BE2C (cell line): ENCODE measurements around the gene MYL2.

Source experiments
- DNase-seq: peaks from one replicate; pipeline ENCODE4 v3.0.0-alpha.2; 2020
- H3K27me3 ChIP-seq: fragments of 250-450 bp; sonication (Bioruptor Pico); 2 replicates; pipeline ENCODE4 v1.5.1; 2020; ENCODE audit warnings: mild to moderate bottlenecking
- H3K36me3 ChIP-seq: fragments of 250-450 bp; sonication (Bioruptor Pico); 2 replicates; pipeline ENCODE4 v1.5.1; 2020; ENCODE audit warnings: mild to moderate bottlenecking
- H3K4me1 ChIP-seq: fragments of 250-450 bp; sonication (Bioruptor Pico); 2 replicates; pipeline ENCODE4 v1.5.1; 2020
- H3K4me3 ChIP-seq: 2 replicates; pipeline ENCODE4 v1.5.1; 2011; ENCODE audit warnings: low read depth, low read length
- H3K9me3 ChIP-seq: fragments of 250-450 bp; sonication (Bioruptor Pico); 2 replicates; pipeline ENCODE4 v1.5.1; 2020
- TF ChIP-seq, protein P1 (sequence below): IDR thresholded peaks from 2 replicates; pipeline ENCODE4 v1.5.1; 2012; ENCODE audit warnings: mild to moderate bottlenecking, low read depth, low read length

Gene MYL2

DNA sequence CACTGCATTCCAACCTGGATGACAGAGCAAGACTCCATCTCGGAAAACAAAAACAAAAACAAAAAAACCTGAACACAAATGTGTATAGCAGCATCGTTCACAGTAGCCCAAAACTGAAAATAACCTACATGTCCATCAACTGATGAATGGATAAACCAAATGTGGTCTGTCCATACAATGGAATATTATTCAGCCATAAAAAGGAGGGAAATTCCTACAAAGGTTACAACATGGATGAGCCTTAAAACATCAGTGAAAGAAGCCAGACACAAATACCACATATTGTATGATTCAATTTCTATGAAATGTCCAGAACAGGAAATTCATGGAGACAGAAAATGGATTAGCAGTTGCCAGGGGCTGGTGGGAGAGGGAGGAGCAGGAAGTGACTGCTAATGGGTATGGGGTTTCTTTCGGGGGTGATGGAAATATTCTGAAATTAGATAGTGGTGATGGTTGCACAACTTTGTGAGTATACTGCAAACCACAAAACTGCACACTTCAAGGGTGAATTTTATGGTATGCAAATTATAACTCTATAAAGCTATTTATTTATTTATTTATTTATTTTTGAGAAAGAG lies 4.0 kb downstream of the MYL2 start:
- no peaks in the 10 kb centered on the region for H3K36me3 ChIP-seq
- TF ChIP-seq, protein P1, sequence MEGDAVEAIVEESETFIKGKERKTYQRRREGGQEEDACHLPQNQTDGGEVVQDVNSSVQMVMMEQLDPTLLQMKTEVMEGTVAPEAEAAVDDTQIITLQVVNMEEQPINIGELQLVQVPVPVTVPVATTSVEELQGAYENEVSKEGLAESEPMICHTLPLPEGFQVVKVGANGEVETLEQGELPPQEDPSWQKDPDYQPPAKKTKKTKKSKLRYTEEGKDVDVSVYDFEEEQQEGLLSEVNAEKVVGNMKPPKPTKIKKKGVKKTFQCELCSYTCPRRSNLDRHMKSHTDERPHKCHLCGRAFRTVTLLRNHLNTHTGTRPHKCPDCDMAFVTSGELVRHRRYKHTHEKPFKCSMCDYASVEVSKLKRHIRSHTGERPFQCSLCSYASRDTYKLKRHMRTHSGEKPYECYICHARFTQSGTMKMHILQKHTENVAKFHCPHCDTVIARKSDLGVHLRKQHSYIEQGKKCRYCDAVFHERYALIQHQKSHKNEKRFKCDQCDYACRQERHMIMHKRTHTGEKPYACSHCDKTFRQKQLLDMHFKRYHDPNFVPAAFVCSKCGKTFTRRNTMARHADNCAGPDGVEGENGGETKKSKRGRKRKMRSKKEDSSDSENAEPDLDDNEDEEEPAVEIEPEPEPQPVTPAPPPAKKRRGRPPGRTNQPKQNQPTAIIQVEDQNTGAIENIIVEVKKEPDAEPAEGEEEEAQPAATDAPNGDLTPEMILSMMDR: no peak
- no peak for DNase-seq
- H3K9me3 ChIP-seq: no peaks in the 10 kb centered on the region
- H3K4me3 ChIP-seq: no peak overlapping the region
- no peaks in the 10 kb centered on the region for H3K27me3 ChIP-seq
- H3K4me1 ChIP-seq: no peaks in the 10 kb centered on the region

- Histone ChIP-seq H3K27me3 (no peaks in the 10 kb centered on the region), H3K36me3 (no peaks in the 10 kb centered on the region), H3K4me1 (no peaks in the 10 kb centered on the region), H3K4me3 (no peak overlapping the region), H3K9me3 (no peaks in the 10 kb centered on the region)
- TF ChIP-seq, protein P1: no peak
- DNase-seq: no peak
Measured at GRCh38 chr12:110913119-110914056, 7.0 kb downstream of the MYL2 start.

DNA sequence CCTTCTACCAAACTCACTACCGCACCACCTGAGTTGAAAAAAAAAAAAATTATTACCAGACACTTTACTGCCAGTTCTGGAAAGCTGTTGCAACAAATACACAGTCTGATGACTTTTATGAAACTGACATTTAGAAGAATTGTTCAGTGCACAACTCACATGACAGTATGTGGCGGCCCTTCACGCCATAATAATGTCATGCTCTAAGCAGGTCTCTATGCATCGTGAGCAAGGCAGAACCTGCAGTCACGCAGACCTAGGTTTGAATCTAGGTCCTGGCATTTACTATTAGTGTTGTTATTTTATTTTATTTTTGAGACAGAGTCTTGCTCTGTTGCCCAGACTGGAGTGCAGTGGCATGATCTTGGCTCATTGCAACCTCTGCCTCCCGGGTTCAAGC lies 8.1 kb downstream of the MYL2 start:
- DNase-seq: no peak
- Histone ChIP-seq H3K9me3 (no peaks in the 10 kb centered on the region), H3K27me3 (no peaks in the 10 kb centered on the region), H3K4me3 (no peak overlapping the region), H3K4me1 (no peaks in the 10 kb centered on the region), H3K36me3 (no peaks in the 10 kb centered on the region)
- TF ChIP-seq, protein P1: no peak

DNA sequence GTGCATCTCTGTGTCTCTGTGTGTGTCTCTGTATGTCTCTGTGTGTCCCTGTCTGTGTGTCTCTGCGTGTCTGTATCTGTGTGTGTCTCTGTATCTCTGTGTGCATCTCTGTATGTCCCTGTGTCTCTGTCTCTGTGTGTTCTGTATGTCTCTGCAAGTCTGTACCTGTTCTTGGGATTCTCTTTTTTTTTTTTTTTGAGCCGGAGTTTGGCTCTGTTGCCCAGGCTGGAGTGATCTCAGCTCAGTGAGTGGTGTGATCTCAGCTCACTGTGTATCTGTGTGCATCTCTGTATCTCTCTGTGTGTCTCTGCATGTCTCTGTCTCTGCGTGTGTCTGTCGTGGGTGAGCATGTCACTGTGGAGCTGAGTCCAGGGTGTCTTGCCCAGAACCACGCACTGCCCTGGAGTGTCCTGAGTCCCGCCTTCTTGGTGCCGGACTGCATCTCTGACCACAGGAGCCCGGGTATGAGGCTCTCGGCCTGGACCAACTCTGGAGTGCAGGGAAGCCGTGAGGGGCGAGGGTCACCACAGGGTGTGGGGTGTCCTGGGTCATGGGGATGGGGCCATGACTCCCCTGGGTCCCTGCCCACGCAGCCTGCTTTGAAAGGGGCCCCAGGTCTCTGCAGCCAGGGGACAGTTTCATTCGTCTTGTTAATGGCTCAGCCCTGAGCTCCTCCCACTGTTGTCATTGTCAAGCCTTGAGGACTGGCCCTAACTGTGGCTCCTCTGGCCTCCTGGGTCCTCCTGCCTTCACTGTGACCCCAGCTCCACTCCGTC lies 11.8 kb downstream of the MYL2 start:
- H3K9me3 ChIP-seq: no peaks in the 10 kb centered on the region
- H3K36me3 ChIP-seq: no peaks in the 10 kb centered on the region
- no peaks in the 10 kb centered on the region for H3K27me3 ChIP-seq
- TF ChIP-seq, protein P1: no peak
- no peak overlapping the region for H3K4me3 ChIP-seq
- no peaks in the 10 kb centered on the region for H3K4me1 ChIP-seq
- DNase-seq: no peak

DNA sequence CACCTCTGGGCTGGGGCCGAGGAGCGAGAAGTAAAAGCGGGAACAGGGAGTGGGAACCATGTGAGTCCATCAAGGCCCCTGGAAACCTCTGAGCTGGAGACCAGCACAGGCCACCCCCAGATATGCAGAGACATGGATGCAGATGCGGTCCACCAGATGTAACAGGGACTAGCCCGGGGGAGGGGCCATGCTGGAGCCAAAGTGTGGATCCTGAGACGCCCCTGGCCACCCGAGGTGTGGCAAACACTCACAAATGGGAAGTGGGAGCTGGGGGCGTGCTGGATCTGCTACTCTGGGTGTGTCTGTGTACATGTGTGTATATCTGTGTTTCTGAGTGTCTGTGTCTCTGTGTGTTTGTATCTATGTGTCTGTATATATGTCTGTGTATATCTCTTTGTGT lies 12.8 kb downstream of the MYL2 start:
- H3K4me3 ChIP-seq: no peak overlapping the region
- H3K36me3 ChIP-seq: no peaks in the 10 kb centered on the region
- H3K27me3 ChIP-seq: no peaks in the 10 kb centered on the region
- TF ChIP-seq, protein P1: no peak
- no peaks in the 10 kb centered on the region for H3K4me1 ChIP-seq
- no peaks in the 10 kb centered on the region for H3K9me3 ChIP-seq
- no peak for DNase-seq
